Fibroblast of skin of left quadriceps (primary cell): Measurements from ENCODE around the gene NUDT17.

Source experiments
- DNase-seq, 2 experiments: peaks; one replicate each; pipeline ENCODE4 v3.0.0-alpha.2; 2013; ENCODE audit warnings: low read depth in 2 of 2

The NUDT17 gene

DNA sequence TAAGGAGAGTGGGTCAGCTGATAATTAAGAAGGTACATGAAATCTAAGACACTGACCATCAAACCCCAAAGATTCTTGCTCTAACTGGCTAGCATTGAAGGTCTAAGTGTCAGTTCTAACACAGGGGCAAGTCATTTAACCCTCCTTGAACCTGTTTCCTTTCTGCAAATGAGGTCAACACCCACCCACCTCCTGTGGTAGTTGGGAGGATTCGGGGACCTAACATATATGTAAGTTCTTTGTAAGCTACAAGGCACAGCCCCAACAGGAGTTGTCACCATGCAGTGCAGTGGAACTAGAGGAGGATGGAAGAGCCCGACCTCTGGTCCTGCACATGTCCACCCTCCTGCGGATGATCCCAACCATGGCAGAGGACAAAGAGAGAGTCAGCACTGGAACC is 2.4 kb downstream of the NUDT17 start:
- DNase-seq = no peak

GRCh38 chr1:145849356-145850160 is 4.1 kb downstream of the NUDT17 start:
- DNase-seq = peak in 1 of 2 experiments; percentile 40

GRCh38 chr1:145855426-145855948 is 10.1 kb downstream of the NUDT17 start:
- no peak for DNase-seq

- DNase-seq = no peak
Observed at GRCh38 chr1:145857170-145857569, 11.7 kb downstream of the NUDT17 start.

DNA sequence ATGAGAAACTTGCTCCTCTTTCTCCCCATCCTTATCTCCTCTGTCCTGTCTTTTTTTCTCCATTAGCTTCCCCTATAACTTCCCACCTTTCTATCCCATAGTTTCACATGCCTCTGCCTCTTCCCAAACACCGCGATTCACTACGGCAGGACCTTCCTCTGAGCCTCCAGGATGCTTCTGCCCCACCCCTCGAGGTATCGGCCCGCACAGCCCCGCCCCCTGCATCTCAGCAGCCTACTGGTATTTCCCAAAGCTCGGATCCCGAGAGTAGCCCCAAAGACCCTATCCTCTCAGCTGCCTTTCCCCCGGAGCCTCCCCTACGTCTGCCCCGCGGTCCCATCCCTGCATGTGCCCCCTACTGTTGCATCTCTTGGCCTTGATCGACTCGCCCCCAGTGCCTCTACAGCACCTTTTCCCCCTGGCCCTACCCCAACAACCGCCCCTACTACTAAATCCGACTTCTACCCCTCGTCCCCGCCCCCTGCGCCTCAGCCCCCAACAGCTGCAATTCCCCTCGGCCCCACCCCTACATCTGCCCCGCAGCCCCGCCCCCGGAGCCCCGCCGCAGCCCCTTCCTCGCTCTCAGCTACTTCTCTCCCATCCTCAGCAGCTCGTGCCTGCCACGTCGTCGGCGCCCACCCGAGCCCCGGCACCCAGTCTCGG is 12.9 kb downstream of the NUDT17 start:
- no peak for DNase-seq

DNA sequence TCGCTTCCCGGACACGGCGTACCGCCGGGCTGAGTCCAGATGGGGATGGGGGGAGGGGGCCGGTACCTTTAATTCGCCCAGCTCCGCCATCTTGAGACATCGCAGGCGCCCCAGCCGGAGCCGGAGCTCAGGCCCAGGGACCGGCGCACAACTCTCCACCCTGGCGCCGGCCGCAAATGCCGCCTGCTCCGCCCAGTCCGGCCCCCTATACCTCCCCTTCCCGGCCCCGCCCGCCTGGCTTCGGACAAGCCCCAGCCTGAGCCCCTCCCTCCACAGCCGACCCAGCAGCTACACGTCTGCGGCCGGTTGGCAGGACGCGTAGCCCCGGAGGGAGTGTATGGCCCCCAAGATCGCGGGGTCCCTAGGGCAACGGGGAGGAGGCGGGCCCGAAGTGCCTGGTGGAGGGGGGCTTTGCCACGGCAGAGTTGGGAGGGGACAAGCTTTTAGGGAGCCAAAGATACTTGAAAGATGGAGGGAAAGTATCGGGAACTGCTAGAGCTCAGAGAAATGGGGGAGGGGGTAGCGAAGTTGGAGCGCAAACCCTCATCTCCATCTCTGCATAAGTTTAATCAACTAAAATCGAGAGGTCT is 13.6 kb downstream of the NUDT17 start, which contains the start of gene PIAS3:
Gene PIAS3 (minus strand): TSS at position 181 of the 590 bp plus-strand sequence. CDS start 91 bp downstream, at position 90.
- DNase-seq = peak; percentile 87 to 89

GRCh38 chr1:145859491-145860023 is 14.1 kb downstream of the NUDT17 start:
- DNase-seq = peak; percentile 71 to 75

DNA sequence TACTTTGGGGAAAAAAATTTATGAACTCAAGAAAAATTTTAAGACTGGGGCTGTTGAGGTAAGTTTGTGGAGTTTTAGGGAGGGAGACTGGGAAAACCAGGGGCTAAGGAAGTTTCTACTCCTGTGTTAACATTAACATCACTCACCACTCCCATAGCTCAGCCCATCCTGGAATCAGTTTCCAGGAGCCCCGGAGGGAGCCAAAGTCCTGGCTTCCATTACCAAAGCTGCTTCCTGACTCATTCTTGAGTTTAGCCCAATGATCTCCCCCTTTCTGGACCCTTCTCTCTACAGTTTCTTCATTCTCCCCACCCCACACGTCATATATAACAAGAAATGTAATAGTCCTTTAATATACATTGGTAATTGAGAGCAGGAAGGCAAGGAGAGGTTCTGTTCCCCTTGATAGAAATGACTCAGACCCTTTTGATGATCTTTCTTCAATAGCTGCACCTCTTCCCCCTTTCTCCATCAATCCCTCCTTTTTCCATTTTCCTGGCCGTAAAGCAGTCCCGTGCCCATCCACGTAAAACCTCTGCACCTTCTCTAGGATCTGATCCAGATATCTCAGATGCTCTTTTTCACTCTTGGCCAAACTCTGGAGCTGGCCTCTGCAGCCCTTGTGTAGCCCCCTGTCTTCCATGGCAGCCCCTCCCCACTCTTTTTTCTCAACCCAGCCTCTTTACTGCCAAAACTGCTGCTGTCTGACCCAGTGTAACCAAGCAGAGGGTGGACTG is 18.0 kb downstream of the NUDT17 start:
- DNase-seq = no peak

- DNase-seq = no peak
Observed at GRCh38 chr1:145868232-145868631, 22.8 kb downstream of the NUDT17 start.

DNA sequence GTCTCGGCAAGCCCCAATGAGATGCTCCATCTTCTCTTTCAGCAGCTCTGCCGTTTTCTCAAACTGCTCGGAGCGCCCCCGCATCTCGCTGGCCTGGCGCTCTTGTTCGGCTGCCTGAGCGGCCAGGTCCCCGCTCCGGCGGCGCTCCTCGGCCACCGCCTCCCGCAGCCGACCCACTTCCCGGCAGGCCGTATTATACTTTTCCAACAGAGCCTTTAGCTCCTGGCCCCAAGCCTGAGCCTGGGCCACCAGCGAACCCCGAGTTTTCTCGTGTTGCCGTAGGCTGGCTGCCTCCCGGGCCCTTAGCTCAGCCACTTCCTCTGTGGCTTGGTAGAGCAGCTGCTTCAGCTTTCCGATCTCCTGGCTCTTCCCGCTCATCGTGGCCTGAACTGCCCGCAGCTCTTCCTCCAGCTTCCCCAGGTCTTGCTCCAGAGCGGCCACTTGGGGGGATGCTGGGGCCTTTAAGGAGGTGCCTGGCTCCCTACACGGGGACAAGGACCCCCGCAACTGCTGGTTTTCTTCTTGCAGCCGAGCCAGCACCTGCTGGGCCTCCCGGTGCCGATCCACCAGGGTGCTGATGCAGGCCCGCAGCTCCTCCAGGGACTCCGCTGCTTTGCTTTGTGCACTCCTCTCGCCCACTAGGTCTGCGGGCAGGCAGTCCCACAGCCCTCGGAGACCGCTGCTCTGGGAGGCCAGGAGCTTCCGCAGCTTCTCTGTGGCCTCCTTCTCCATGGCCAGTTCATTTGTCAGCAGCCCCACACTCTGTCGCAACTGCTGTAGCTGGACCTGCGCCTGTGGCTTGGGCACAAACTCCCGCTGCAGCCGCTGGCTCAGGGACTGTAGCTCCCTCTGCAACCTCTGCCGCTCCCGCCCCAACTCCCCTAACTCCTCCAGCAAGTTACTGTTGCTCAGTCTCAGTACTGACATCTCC is 26.8 kb downstream of the NUDT17 start:
- no peak for DNase-seq

DNA sequence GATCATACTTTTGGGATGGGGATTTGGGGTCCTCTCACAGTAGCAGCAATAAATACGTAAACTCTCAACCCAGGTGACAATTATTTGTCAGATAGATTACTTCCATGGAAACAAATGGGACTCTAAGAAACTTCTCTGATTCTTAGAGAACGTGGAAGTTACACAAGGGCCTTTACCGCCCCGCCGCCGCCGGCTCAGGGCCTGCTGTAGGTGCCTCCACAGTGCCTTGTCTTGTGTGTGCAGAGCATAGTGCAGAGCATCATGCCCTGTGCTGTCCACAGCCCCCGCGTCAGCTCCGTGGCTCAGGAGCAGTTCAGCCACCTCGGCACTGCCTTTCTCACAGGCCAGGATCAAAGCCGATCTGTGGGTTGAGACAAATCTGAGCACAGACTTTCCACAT is 29.2 kb downstream of the NUDT17 start:
- DNase-seq = no peak

- no peak for DNase-seq
Observed at GRCh38 chr1:145877923-145878486, 32.6 kb downstream of the NUDT17 start.

DNA sequence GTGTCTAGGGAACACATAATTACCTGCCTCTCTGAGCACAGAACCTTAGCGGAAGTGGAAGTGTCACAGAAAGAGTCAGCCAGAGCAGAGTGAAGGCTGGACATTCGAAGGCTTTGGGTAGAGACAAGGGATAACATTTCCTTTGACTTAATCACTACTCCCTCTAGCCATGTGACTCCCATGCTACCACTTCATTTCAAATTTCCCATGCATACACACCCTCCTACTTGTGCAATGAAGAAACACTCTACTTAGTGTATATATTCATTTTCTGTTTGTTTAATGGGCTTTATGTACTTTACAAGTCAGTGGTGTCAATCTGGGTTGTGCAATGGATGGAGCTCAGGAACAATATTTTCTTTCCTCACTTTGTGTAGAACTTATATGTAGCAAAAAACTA is 33.3 kb downstream of the NUDT17 start:
- no peak for DNase-seq

- DNase-seq = no peak
Observed at GRCh38 chr1:145879775-145880174, 34.3 kb downstream of the NUDT17 start.

DNA sequence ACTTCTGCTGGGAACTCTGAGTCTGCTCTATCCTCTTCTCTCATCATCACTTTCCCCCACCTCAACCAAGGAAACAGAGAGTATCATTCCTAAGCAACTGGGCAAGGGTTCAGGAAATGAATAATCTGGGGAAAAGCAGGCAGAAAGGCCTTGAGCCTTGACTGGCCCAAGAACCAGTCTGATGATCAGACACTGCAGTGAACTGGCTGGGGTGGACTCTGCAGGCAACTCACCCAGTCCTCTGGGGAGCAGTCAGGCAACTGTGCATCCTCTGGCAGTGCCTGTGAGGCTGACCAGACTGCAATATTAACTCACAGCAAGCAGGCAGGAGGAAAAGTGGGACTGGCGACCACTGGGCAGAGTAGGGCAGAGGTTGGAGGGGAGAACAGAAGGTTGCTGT is 39.2 kb downstream of the NUDT17 start:
- DNase-seq = no peak

GRCh38 chr1:145885738-145886287 is 40.4 kb downstream of the NUDT17 start, which contains the start of gene ANKRD35:
ANKRD35 (minus strand) TSS chr1:145885866; CDS start chr1:145885758, 108 bp downstream.
- DNase-seq = no peak

DNA sequence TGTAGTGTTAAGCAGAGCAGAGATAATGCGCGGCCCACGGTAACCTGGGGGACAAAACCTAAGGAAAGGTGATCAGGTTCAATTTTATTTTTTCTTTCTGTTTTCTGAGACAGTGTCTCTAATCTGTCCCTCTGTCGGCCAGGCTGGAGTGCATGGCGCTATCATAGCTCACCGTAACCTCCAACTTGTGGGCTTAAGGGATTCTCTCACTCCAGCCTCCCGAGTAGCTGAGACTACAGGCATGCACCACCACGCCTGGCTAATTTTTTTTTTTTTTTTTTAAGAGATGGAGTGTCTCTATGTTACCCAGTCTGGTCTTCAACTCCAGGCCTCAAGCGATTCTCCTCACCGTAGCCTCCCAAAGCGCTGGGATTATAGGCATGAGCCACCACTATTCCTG is 41.0 kb downstream of the NUDT17 start:
- no peak for DNase-seq

DNA sequence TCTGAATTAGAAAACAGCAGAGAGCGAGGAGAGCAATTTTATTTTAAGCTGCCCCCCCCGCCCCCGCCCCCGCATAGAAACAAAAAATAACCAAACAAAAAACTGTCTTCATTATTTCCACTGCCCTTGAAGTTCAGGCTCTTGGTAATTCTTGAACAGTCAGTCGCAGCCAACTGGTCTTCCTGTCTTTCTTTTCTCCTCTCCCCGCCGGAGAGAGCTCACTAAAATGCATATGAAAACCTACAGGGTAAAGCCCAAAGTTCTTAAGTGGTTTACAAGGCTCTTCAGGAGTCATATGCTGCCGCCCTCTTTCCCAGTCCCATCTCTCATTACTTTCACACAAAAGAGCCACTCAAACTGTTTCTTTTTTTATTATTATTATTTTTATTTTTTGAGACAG is 41.4 kb downstream of the NUDT17 start:
- no peak for DNase-seq

- DNase-seq = no peak
Observed at GRCh38 chr1:145887631-145888030, 42.2 kb downstream of the NUDT17 start.

DNA sequence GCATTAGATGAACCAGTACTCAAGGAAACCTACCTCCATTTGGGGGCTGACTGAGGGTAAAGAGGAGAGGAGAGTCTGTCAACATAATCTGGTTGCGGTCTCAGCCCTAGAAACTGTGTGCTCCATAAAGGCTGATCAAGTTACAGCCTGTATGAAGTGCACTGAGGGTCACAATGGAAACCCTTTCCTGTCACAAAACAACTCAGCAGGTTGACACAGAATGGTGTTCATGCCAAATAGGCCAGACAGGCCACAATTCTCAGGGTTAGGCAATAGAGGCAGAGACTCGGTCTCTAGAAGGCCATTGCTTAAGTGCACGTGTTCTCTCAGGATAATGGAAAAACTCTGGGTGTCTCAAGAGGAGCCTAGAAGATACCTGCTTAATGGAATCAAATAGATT is 44.3 kb downstream of the NUDT17 start:
- no peak for DNase-seq
